Fibroblast of the aortic adventitia (primary cell): ENCODE data around the gene SPAG6. TPM values are rescaled to one million over a fixed set of nuclear protein-coding genes. Genes with fewer than 3 reads are reported as not detected.

Source experiments
- DNase-seq: peaks from one replicate; pipeline ENCODE4 v3.0.0-alpha.2; 2010; ENCODE audit warnings: low read depth
- H3K4me3 ChIP-seq: 2 replicates; pipeline ENCODE4 v1.5.1; 2011; ENCODE audit warnings: low read depth, mild to moderate bottlenecking, control low read depth, low read length, moderate library complexity
- CTCF ChIP-seq: IDR thresholded peaks from 2 replicates; pipeline ENCODE4 v1.5.1; 2011; ENCODE audit warnings: mild to moderate bottlenecking, low read length, control low read depth, inconsistent platforms; ENCODE audit not compliant: insufficient read depth
- total RNA-seq: library from RNA; depleted of rRNA; stranded (reverse); fragments of >200 nt; gene quantifications from 2 replicates; pipeline ENCODE4 v1.2.3, GENCODE V29; 2012; ENCODE audit warnings: low replicate concordance

Gene SPAG6
- total RNA-seq, 1 donor, result not detected

- H3K4me3 ChIP-seq, result no peak overlapping the region
- no peak for DNase-seq
- no peak for TF ChIP-seq CTCF
Observed at GRCh38 chr10:22310928-22311327, 34.4 kb upstream of the SPAG6 start.

- DNase-seq, result no peak
- no peak for TF ChIP-seq CTCF
- H3K4me3 ChIP-seq, result no peak overlapping the region
Observed at GRCh38 chr10:22314852-22315251, 30.4 kb upstream of the SPAG6 start.

- no peak for TF ChIP-seq CTCF
- peak overlapping the region; percentile 73 for H3K4me3 ChIP-seq
- no peak for DNase-seq
Observed at GRCh38 chr10:22315455-22316285, 29.6 kb upstream of the SPAG6 start.

- DNase-seq, result peak; percentile 89
- no peak for TF ChIP-seq CTCF
- H3K4me3 ChIP-seq, result peak within 1 kb of the TSS; percentile 73
Observed at GRCh38 chr10:22316286-22317075, 28.8 kb upstream of the SPAG6 start, which contains the start of gene COMMD3. COMMD3 (plus strand) TSS chr10:22316388; CDS start chr10:22316418, 30 bp downstream.

- TF ChIP-seq CTCF, result no peak
- DNase-seq, result no peak
- peak overlapping the region; percentile 73 for H3K4me3 ChIP-seq
Observed at GRCh38 chr10:22317076-22317370, 28.3 kb upstream of the SPAG6 start.

GRCh38 chr10:22317771-22318565 is 27.3 kb upstream of the SPAG6 start:
- no peak overlapping the region for H3K4me3 ChIP-seq
- TF ChIP-seq CTCF, result no peak

More at GRCh38 chr10:22317771-22318565, 27.3 kb upstream of the SPAG6 start:
- DNase-seq, result no peak
